ENCODE measurements around the gene KCNJ3.
"Not testable (repeated sequence)": the region's sequence is repeated elsewhere in the genome, so short reads cannot be mapped to it uniquely, and the experiment has no call there.

KCNJ3 gene

DNA sequence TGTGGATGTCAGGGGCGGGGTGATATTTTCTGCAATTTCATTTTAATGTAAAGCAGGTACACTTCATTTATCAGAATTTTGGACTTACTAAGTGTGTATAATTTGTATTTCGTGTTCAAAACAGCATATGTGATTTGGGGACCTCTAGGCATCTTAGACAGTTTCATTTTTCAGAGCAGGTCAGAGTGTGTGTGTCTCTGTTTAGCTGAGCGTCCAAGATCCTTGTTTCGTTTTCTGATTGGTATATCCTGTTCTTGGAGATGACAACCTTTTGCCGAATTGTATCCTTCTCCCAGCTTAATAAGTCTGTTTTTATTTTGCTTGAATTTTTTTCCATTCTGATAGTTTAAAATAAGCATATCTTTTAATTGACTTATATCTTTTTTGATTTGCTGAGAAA, 128.3 kb downstream of the KCNJ3 start:
- no peak for DNase-seq
- intact Hi-C loops (cut with DNase I) = no loop called here

DNA sequence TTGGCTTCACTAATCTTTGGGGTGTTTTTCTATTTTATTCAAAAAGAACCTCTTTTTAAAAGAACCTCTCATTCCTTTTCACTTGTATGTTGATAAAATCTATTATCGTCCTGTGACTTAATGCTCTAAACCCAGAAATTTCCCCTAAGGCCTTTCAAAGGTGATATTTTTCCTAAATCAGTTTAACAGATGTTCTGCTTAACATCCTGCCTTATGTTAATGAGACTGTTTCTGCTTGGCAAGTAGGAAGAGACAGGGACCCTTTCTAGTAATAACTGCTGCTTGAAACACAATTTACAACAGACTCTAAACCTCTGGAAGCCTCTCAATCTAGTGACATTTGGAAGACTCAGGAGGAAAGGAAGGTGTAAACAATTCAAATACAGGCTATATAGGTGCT, 128.8 kb downstream of the KCNJ3 start:
- intact Hi-C loops (cut with DNase I) = no loop called here
- DNase-seq = no peak

DNA sequence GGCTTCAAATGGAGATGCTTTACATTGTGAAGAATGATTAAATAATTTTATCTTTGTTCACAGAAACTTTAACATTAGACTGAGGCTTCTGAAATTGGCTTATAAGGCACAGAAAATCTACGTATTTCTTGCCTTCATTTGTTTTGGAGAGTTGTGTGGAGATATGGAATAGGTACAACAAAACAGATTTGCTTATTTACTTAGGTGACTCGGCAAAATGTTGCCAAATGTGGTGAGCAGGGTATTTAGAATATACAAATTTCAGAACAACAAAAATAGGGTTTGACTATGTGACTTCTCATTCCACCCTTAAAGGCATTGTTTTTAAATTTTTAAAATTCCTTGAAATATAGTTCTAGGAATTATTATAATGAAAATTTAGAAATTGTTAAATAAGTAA, 134.2 kb downstream of the KCNJ3 start:
- intact Hi-C loops (cut with DNase I) = no loop called here

DNA sequence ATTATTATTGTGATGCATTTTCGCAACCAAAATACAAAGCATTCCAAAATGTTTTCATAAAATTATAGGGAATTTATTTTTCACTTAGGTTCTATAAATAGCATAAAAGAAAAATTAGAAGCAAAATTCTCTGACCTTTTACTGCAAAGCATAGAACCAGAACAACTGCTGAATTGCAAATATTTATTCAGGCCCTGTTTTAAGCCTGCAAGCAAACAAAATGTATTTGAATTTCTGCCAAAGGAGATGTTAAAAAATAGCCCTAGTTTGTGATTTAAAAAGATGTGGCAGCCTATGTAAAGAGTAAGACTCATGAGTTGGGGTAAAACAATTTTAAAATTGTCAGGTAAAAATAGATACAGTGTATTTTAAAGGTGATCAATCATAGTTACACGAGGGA, 138.1 kb downstream of the KCNJ3 start:
- intact Hi-C loops (cut with DNase I) = no loop called here
- DNase-seq = no peak

More for the DNA sequence above, 134.2 kb downstream of the KCNJ3 start:
- DNase-seq = no peak

DNA sequence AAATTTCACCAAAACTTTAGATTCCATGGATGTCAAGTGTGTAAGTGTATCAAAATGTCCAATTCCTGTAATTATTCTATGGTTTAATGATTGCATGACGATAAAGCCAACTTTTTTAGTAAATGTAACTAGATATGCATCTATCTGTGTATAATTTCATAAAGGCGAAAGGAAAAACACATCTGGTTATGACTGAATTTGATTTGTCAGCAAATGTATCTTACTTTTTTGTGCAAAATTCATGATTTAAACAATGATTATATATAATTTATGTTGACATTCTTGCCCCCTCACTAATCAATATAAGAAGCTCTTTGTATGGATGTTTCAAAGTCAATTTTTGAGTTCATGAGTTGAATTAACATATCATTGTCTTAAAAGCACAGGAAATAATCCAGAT, 138.5 kb downstream of the KCNJ3 start:
- intact Hi-C loops (cut with DNase I) = no loop called here
- DNase-seq = no peak

DNA sequence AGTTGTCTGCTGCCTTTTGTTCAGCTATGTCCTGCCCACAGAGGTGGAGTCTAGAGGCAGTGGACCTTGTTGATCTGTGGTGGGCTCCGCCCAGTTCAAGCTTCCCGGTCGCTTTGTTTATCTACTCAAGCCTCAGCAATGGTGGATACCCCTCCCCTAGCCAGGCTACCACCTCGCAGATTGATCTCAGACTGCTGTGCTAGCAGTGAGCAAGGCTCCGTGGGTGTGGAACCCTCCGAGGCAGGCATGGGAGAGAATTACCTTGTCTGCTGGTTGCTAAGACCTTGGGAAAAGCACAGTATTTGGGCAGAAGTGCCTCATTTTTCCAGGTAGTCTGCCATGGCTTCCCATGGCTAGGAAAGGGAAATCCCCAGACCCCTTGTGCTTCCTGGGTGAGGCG, 146.0 kb downstream of the KCNJ3 start:
- intact Hi-C loops (cut with DNase I) = no loop called here
- DNase-seq = no peak

DNA sequence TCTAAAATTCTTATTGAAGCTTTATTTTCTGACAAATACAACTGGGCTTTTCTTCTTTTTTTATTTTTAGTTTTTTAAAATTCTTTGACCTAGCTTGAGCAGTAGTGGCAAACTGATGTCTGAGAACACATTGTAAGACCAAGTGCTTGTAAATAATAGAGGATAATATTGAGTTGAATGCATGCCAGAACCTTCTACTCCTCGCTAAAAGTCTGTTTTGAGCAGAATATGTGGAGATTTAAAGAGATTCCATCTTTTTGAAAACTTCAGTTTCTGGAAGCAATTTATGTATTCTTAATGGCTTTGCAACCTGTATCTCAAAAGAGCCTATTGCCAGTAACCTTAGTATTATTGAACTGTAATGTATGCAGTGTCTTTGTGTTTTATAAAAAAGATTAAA, 148.3 kb downstream of the KCNJ3 start:
- intact Hi-C loops (cut with DNase I) = no loop called here
- no peak for DNase-seq

DNA sequence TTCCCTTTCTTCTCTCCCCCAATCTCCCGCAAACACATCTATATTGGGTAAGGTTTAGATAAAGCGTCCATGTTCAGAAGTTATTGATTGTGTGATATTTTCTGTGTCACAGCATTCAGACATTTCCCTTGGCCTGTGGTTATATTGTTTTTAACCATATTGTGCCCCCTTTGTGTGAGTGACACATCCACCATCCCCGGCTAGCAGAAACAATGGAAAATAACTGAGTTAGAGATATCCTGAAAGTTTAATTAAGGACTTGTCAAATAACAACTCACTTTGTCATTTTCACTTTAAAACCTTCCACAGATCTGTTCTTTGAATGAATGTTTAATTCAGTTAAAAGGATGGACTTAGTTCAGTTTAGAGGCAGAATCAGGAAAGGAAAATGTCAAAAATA, 151.0 kb downstream of the KCNJ3 start:
- intact Hi-C loops (cut with DNase I) = no loop called here
- DNase-seq = no peak

DNA sequence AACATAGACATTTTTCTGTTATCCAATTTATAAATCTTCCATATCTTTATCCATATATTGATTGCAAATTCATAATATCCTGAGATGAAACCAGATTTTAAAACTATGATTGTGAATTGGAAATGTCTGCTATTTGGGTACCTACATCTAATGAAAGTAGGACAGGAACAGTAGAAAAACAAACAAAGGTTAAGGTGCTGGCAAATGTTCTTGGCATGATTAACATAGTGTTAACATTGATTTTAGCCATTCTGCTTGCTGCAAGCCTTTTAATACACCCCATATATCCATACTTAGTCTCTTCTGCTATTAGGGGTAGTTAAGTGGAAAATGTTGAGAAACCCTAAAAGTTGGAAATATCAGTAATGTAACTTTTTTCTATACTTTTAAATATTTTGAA, 152.0 kb downstream of the KCNJ3 start:
- no peak for DNase-seq
- intact Hi-C loops (cut with DNase I) = no loop called here

DNA sequence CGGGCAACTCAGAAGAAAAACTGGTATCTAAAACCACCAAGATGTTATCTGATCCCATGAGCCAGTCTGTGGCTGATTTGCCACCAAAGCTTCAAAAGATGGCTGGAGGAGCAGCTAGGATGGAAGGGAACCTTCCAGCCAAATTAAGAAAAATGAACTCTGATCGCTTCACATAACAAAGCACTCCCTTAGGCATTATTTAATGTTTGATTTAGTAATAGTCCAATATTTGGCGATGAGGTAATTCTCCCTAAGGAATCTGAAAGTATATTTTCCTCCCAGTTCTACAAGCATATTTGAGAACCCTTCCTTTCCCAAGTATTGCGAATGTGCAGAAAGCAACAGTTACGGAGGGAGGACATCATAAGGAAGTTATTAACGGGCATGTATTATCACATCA, 156.6 kb downstream of the KCNJ3 start:
- no peak for DNase-seq
- intact Hi-C loops (cut with DNase I) = no loop called here

DNA sequence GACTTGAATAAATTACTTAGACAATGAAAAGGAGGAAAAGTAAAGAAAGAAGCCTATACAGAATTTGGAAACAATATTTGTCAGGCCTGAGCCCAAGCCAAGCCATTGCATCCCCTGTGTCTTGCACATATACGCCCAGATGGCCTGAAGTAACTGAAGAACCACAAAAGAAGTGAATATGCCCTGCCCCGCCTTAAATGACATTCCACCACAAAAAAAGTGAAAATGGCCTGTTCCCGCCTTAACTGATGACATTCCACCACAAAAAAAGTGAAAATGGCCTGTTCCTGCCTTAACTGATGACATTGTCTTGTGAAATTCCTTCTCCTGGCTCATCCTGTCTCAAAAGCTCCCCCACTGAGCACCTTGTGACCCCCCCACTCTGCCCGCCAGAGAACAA, 168.7 kb downstream of the KCNJ3 start:
- intact Hi-C loops (cut with DNase I) = not testable (repeated sequence)

DNA sequence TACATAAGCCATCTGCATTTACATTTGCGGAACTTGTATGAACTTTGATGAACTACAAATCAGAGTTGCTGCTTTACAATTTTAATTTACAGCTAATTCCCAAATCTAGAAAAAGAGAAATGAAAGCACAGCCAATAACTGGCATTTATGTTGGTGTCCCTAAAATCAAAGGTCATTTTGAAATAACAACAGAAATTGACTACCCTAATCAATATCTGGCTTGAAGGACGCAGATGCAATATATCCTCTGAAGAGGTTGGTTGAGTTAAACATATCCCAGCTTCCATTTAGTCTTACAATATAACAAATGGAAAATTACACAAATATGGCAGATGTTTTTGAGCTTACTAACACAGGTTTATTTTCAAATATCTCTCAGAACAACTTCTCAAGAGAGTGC, 177.5 kb downstream of the KCNJ3 start:
- DNase-seq = no peak
- intact Hi-C loops (cut with DNase I) = no loop called here

More for the DNA sequence above, 168.7 kb downstream of the KCNJ3 start:
- DNase-seq = not testable (repeated sequence)

DNA sequence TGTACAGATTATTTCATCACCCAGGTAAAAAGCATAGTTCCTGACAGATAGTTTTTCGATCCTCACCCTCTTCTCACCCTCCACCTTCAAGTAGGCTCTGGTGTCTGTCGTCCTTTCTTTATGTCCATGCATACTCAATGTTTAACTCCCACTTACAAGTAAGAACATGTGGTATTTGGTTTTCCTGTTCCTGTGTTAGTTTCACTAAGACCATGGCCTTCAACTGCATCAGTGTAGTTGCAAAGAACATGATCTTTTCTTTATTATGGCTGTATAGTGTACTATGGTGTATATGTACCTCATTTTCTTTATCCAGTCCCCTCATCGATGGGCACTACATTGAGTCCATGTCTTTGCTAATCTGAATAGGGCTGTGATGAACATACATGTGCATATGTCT, 184.2 kb downstream of the KCNJ3 start:
- intact Hi-C loops (cut with DNase I) = no loop called here
- DNase-seq = no peak

DNA sequence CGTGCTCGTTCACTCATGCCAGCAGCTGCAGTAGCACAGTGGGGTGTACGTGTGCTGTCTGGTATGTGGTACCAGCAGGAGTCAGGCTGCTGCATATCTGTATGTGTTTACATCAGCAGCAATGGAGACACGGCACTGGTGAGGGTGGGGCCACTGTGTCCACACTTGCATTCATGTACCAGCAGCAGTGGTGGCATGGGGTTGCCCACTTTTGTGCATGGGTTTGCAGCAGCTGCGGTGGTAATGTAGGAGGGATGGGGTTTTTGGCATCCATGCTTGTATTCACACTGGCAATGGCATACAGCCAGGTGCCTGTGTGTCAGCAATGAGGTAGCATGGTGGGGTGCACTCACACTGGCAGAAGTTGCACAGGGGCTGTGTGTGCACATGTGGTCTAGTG, 187.8 kb downstream of the KCNJ3 start:
- DNase-seq = no peak
- intact Hi-C loops (cut with DNase I) = no loop called here

DNA sequence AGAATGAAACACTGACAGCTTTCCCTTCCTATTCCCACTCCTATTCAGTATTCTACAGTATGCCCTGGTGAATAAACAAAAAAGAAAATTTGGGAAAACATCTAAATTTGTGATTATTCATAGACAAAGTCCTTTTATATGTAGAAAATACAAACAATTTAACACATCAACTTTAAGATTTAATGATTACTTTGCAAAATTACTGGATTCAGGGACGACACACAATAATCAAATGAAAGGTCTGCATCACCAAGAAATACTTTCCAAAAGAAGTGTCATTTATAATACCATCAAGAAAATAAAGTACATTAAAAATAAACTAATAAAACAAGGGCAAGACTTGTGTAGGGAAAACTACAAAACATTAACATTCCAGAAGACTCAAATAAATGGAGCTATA, 199.8 kb downstream of the KCNJ3 start:
- intact Hi-C loops (cut with DNase I) = no loop called here

DNA sequence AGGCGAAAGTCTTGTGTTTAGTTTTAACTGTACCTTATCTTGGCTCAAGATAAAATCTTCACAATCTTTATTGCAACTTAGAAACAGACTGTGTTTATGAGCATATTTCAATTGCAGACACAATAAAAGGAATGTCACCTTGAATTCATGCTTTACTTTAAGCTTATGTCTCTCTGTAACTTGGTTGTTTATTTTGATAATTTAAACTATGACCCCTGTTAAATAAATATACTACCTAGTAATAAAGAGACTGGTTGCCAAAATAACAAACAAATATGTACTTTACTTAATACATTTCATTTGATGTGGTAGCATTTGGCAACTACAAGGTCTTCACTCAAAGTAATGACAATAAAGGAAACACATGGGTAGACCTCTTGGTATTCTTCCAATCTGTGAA, 202.6 kb downstream of the KCNJ3 start:
- intact Hi-C loops (cut with DNase I) = no loop called here
- no peak for DNase-seq

More for the DNA sequence above, 199.8 kb downstream of the KCNJ3 start:
- DNase-seq = no peak

All from head of caudate nucleus (tissue), 42 donors.